ENCODE results near the gene ZNF668. TPM values are rescaled to one million over a fixed set of nuclear protein-coding genes. Genes with fewer than 3 reads are reported as not detected.
A peak's percentile ranks its signal among the peaks of the same experiment; 100 is the strongest.

Gene ZNF668
- 14.9 and 15.1 TPM in 2 replicates for total RNA-seq

DNA sequence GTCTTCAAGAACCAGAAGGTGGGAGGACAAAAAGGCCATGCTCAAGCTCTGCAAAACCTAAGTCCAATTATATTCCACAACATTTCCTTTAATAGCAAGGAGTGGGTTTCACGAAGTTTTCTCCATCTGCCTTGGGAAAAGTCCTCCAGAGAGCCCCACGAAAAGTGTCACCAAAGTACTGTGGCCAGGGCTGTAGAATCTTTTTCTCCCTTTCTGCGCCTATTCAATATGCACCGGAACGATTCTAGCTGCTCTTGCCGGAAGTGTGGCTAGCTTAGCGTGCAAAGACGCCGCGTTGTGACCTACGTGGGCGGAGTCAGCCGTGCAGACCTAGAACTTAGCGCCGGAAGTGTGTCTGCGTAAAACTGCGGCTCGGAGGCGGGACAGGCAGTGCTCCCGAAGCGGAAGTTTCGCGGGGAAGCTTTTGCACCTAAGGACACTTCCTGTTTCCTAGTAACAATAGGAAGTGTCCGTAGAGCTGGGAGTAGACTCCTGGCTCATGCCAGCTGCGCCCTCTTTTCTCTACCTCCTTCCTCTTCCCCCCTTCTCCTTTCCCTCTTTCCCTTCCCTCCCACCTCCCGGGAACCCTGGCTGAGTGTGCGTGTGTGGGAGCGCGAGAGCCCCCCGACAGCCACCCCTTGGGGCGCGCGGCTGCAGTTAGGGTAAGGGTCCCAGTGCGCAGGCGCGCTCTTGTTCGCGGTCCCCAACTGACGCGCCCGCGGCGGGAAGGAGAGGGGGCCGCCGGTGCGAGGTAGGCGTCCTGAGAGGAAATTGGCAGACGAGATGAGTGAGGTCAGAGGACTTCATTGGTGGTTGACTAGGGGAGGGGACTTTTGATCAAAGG, at the start of gene ZNF668, which contains the start of gene ZNF646:
ZNF668 (minus strand) TSS at position 271 of the 844 bp plus-strand sequence. CDS start 9,781 bp downstream, outside the sequence.
ZNF646 (plus strand) TSS at position 453 of the 844 bp plus-strand sequence. CDS start 1,903 bp downstream, outside the sequence.
- intact Hi-C loops (cut with micrococcal nuclease), result loop anchor here (1.0 to 10.0 kb wide), 17 partner anchors 20 to 1212 kb away; partner anchors contain the start of genes ARMC5, CDIPT, CFAP119 and FBRS
- H3K9me3 Mint-ChIP-seq, result no peaks in the 10 kb centered on the region
- peak within 1 kb of the TSS; percentile 96 for H3K27ac Mint-ChIP-seq
- H3K4me1 Mint-ChIP-seq (ENCODE audit: low read depth), result peaks cover 35% of the 10 kb centered on the region
- peak; percentile 98 for DNase-seq (ENCODE audit: low spot score)
- no peaks in the 10 kb centered on the region for H3K27me3 Mint-ChIP-seq (ENCODE audit: insufficient read depth)
- peaks cover 31% of the 10 kb centered on the region for H3K36me3 Mint-ChIP-seq (ENCODE audit: low read depth)
- H3K4me3 Mint-ChIP-seq, result peak within 1 kb of the TSS; percentile 99

DNA sequence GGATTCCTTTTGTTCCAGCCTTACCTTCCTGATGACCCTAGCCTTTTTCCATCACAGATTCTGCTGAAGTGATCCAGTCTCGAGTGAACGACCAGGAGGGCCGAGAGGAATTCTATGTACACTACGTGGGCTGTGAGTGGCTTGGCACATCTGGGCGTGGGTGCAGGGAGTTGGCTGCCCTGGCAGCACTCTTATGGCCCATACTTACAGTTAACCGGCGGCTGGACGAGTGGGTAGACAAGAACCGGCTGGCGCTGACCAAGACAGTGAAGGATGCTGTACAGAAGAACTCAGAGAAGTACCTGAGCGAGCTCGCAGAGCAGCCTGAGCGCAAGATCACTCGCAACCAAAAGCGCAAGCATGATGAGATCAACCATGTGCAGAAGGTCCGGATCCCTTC, 46.1 kb upstream of the ZNF668 start:
- Mint-ChIP-seq H3K27ac (no peak overlapping the region), H3K36me3 (ENCODE audit: low read depth) (peaks cover 22% of the 10 kb centered on the region), H3K27me3 (ENCODE audit: insufficient read depth) (no peaks in the 10 kb centered on the region), H3K4me1 (ENCODE audit: low read depth) (peaks cover 13% of the 10 kb centered on the region), H3K4me3 (no peak overlapping the region), H3K9me3 (no peaks in the 10 kb centered on the region)
- DNase-seq (ENCODE audit: low spot score), result no peak
- intact Hi-C loops (cut with micrococcal nuclease), result no loop called here

DNA sequence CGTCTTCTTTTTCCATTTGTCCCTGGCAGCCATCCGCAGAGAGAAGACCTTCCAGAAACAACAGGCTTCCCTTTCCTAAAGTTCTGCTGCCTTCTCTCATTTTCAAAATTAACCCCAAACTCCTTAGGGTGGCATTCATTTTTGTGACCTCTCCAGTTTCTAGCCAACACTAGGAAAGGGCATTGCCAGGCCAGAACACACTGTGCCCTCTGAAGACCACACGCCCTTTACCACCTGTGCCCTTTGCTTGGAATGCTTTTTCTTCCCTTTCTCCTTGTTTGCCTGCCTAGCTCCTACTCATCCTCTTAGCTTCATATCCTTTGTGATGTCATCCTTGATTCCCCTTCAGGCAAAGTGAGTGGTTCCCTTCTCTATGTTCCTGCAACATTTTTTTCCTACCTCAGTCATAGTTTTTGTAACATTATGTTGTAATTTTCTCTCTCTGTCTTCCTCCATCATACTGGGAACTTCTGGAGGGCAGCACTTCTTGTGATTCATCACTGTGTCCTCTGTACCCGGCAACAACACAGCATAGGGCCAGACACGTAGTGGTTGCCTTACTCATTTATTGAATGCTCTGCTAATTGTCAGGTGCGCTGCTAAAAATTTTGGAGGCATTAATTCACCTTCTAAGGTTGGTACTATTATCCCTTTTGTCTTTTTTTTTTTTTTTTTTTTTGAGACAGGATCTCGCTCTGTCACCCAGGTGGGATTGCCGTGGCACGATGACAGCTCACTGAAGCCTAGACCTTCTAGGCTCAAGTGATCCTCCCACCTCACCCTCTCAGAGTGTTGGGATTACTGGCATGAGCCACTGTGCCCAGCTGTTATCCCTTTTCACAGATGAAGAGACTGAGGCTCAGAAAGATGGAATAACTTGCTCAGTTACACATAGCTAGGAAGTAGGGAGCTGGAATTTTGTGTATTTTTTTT, 44.4 kb upstream of the ZNF668 start:
- H3K27ac Mint-ChIP-seq, result peak overlapping the region; percentile 92
- DNase-seq (ENCODE audit: low spot score), result no peak
- H3K36me3 Mint-ChIP-seq (ENCODE audit: low read depth), result peaks cover 23% of the 10 kb centered on the region
- H3K4me1 Mint-ChIP-seq (ENCODE audit: low read depth), result peaks cover 18% of the 10 kb centered on the region
- intact Hi-C loops (cut with micrococcal nuclease), result loop anchor here (5.0 kb wide), 2 partner anchors 121 to 324 kb away; partner anchors contain the start of gene ZNF843
- peak overlapping the region; percentile 84 for H3K4me3 Mint-ChIP-seq
- H3K27me3 Mint-ChIP-seq (ENCODE audit: insufficient read depth), result no peaks in the 10 kb centered on the region
- H3K9me3 Mint-ChIP-seq, result no peaks in the 10 kb centered on the region

DNA sequence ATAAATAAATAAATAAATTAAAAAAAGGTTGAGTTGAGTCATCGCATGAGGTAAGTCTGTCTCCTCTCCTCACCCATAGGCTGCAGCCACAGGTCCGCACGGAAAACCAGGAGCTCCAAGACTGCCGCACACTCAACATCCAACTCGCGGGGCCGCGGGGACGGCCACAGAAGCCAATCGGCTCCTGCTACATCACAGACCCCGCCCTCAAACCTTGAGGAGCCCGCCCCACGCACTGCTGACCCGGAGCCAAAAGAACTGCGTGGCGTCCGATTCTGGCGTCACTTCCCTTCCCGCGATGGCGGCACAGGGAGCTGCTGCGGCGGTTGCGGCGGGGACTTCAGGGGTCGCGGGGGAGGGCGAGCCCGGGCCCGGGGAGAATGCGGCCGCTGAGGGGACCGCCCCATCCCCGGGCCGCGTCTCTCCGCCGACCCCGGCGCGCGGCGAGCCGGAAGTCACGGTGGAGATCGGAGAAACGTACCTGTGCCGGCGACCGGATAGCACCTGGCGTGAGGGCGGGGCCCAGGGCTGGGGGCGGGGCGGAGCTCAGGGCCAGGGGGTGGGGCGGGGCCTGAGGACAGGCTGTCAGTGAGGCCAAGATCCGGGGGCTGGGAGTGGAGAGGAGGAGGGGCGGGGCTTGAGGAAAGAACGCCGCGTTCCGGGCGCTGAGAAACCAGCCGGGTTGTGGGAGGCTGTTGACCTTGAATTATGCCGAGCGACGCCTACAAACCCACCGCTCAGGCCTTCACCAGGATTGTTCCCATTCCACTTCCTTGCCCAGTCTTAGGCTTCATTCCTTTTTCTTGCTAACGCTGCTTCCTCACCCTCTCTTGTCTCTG, 43.6 kb upstream of the ZNF668 start, which contains the start of gene KAT8:
KAT8 (plus strand) TSS at position 281 of the 839 bp plus-strand sequence; CDS start at position 299, 18 bp downstream.
- H3K27ac Mint-ChIP-seq, result peak within 1 kb of the TSS; percentile 92
- intact Hi-C loops (cut with micrococcal nuclease), result loop anchor here (1.0 to 5.0 kb wide), 10 partner anchors 23 to 342 kb away; partner anchors contain the start of genes ARMC5, FUS, SETD1A and STX4

DNA sequence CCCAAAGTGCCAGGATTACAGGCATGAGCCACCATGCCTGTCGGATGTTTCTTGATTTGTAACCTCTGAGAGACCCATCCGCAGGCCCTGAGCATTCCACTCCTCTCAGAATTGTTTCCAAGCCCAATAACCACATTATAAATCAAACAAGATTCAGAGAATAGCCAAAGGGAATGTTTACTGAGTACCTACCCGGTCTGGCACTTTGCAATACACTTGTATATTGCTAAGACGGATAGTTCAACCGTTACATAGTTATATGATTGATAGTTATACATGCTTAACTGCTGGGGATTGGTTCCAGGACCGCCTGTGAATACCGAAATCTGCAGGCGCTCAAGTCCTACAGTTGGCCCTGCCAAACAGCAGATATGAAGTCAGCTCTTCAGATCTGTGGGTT, 40.4 kb upstream of the ZNF668 start:
- H3K36me3 Mint-ChIP-seq (ENCODE audit: low read depth), result peaks cover 25% of the 10 kb centered on the region
- H3K4me1 Mint-ChIP-seq (ENCODE audit: low read depth), result peaks cover 26% of the 10 kb centered on the region
- no peak overlapping the region for H3K27ac Mint-ChIP-seq
- no peak overlapping the region for H3K4me3 Mint-ChIP-seq
- intact Hi-C loops (cut with micrococcal nuclease), result no loop called here
- no peak for DNase-seq (ENCODE audit: low spot score)
- no peaks in the 10 kb centered on the region for H3K27me3 Mint-ChIP-seq (ENCODE audit: insufficient read depth)
- H3K9me3 Mint-ChIP-seq, result no peaks in the 10 kb centered on the region

More for the DNA sequence above, 43.6 kb upstream of the ZNF668 start, which contains the start of gene KAT8:
- Mint-ChIP-seq H3K4me1 (ENCODE audit: low read depth) (peaks cover 19% of the 10 kb centered on the region), H3K27me3 (ENCODE audit: insufficient read depth) (no peaks in the 10 kb centered on the region), H3K4me3 (peak within 1 kb of the TSS; percentile 88), H3K36me3 (ENCODE audit: low read depth) (peaks cover 24% of the 10 kb centered on the region), H3K9me3 (no peaks in the 10 kb centered on the region)
- DNase-seq (ENCODE audit: low spot score), result peak; percentile 95

DNA sequence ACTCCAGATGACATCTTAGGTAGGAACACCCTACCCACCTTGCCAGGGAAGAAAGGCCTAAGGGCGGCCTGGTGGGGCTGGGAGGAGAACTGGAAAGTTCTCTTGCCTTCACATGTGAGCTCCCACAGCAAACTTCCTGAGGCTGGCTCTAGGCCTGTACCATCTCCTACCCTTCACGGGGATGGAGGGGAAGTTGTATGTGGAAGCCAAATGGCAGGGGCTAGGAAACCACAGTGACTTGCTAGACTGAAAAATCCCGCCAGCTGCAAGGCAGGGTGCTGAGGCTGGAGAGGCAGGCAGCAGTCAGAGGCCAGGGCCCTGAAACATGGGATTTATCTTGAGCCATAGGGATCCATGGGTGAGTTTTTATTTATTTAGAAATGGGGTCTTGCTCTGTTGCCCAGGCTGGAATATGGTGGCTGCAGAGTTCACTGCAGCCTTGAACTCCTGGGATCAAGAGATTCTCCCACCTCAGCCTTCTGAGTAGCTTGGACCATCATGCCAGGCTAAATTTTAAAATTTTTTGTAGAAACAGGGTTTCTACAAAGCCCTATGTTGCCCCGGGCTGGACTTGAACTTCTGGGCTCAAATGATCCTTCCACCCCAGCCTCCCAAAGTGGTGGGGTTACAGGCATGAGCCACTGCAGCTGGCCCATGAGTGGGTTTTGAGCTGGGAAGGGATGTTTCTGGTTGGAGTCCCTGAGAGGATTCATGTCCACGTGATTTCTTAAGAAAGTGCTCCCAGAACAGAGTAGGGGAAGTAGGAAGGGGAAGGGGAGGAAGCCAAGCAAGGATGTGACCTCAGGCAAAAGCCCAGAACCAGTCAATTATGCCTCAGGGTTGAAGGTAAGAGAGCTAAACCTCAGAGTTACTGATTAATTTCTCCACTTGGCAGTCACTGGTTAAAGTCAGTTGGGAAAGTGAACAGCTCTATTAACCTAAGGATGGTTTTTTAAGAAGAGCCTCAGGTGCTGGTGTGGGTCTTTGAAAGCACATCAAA, 39.4 kb upstream of the ZNF668 start:
- Mint-ChIP-seq H3K27ac (peak overlapping the region; percentile 57), H3K4me1 (ENCODE audit: low read depth) (peaks cover 21% of the 10 kb centered on the region)

DNA sequence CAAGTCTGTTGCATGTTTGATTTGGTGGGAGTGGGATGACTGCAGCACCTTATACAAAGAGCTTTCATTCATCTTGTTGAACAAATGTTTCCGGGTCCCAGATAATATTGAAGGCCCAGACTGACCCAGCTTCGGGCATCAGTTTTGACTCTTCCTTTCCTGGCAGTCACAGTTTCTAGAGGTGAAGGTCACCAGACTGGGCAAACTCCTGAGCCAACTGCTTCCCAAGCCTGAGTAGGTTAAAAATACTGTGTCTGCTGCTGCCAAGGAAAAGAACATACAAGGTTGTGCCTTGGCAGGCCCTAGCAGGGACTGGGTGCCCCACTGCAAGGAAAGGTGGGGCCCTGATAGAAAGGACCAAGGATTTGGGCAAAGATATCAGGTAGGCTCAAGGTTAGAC, 38.7 kb upstream of the ZNF668 start:
- Mint-ChIP-seq H3K9me3 (no peaks in the 10 kb centered on the region), H3K36me3 (ENCODE audit: low read depth) (peaks cover 23% of the 10 kb centered on the region), H3K27me3 (ENCODE audit: insufficient read depth) (no peaks in the 10 kb centered on the region), H3K4me3 (no peak overlapping the region), H3K4me1 (ENCODE audit: low read depth) (peaks cover 20% of the 10 kb centered on the region), H3K27ac (no peak overlapping the region)
- intact Hi-C loops (cut with micrococcal nuclease), result no loop called here
- no peak for DNase-seq (ENCODE audit: low spot score)

More for the DNA sequence above, 39.4 kb upstream of the ZNF668 start:
- Mint-ChIP-seq H3K36me3 (ENCODE audit: low read depth) (peaks cover 23% of the 10 kb centered on the region), H3K9me3 (no peaks in the 10 kb centered on the region), H3K4me3 (peak overlapping the region; percentile 19), H3K27me3 (ENCODE audit: insufficient read depth) (no peaks in the 10 kb centered on the region)
- intact Hi-C loops (cut with micrococcal nuclease), result no loop called here
- DNase-seq (ENCODE audit: low spot score), result no peak

DNA sequence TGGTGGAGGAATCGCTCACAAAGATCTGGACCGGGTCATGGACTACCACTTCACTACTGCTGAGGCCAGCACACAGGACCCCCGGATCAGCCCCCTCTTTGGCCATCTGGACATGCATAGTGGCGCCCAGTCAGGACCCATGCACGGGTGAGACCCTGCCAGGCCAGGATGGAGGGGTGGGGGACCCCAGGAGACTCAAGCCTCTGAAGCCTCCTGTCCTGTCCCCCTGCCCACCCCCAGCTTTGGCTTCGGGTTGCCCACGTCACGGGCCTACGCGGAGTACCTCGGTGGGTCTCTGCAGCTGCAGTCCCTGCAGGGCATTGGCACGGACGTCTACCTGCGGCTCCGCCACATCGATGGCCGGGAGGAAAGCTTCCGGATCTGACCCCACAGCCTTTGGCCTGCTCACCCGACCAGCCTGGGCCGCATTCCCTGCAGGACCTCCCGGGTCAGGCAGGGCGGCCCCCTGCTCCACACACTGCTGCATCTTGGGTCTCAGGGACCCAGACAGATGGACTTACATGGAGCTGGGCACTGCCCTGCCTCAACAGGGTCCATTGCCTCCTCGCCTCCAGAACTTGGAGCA, 37.9 kb upstream of the ZNF668 start:
- H3K36me3 Mint-ChIP-seq (ENCODE audit: low read depth), result peaks cover 23% of the 10 kb centered on the region

DNA sequence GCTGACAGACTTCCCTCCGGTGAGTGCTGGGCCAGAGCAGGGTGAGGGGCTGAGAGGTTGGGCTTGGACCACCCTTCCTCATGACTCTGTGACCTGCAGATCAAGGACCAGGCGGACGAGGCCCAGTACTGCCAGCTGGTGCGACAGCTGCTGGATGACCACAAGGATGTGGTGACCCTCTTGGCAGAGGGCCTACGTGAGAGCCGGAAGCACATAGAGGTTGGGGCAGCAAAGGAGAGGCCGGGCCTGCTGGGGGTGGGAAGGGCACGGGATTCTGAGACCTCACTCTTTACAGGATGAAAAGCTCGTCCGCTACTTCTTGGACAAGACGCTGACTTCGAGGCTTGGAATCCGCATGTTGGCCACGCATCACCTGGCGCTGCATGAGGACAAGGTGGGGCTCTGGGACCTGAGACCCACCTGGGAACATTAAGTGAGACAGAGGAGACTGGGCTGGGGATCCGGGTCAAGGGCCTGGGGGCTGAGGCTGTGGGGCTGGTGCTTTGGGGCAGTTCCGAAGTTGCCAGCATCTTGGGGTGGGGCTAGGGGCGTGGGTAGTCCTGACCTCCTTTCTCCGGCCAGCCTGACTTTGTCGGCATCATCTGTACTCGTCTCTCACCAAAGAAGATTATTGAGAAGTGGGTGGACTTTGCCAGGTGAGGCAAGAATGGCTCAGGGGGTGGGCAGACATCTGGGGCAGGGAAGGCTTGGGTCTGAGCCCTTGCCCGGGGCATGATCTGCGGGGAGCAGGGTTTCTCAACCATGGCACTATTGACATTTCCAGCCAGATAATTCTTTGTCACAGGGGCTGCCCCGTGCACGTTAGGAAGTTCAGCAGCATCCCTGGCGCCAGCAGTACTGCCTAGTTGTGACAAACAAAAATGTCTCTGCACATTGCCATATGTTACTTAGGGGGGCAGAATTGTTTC, 36.3 kb upstream of the ZNF668 start:
- H3K27ac Mint-ChIP-seq, result no peak overlapping the region
- peaks cover 23% of the 10 kb centered on the region for H3K36me3 Mint-ChIP-seq (ENCODE audit: low read depth)
- H3K27me3 Mint-ChIP-seq (ENCODE audit: insufficient read depth), result no peaks in the 10 kb centered on the region
- no peaks in the 10 kb centered on the region for H3K9me3 Mint-ChIP-seq
- peak overlapping the region; percentile 90 for H3K4me3 Mint-ChIP-seq
- intact Hi-C loops (cut with micrococcal nuclease), result no loop called here
- peaks cover 28% of the 10 kb centered on the region for H3K4me1 Mint-ChIP-seq (ENCODE audit: low read depth)
- no peak for DNase-seq (ENCODE audit: low spot score)

More for the DNA sequence above, 37.9 kb upstream of the ZNF668 start:
- intact Hi-C loops (cut with micrococcal nuclease), result no loop called here
- DNase-seq (ENCODE audit: low spot score), result no peak
- Mint-ChIP-seq H3K27me3 (ENCODE audit: insufficient read depth) (no peaks in the 10 kb centered on the region), H3K4me1 (ENCODE audit: low read depth) (peaks cover 27% of the 10 kb centered on the region), H3K9me3 (no peaks in the 10 kb centered on the region), H3K27ac (no peak overlapping the region), H3K4me3 (no peak overlapping the region)

DNA sequence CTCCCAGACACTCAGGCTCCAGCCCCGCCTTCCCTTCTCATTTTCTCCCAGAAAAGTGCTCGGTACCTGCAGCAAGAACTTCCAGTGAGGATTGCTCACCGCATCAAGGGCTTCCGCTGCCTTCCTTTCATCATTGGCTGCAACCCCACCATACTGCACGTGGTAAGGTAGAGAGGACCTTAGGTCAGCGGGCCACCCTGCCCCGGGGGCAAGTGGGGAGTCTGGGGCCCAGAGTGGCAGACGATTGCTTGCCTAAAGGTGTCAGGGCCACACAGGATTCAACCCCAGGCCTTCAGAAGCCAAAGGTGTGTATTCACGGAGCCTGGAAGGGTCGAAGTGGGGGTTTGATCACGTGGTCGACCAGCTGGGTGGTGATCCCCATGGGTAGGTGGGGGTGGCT, 35.6 kb upstream of the ZNF668 start:
- H3K4me3 Mint-ChIP-seq, result peak overlapping the region; percentile 90
- peaks cover 28% of the 10 kb centered on the region for H3K4me1 Mint-ChIP-seq (ENCODE audit: low read depth)
- DNase-seq (ENCODE audit: low spot score), result no peak
- no peaks in the 10 kb centered on the region for H3K9me3 Mint-ChIP-seq
- peak overlapping the region; percentile 82 for H3K27ac Mint-ChIP-seq
- intact Hi-C loops (cut with micrococcal nuclease), result loop anchor here (2.0 to 5.0 kb wide), 5 partner anchors 15 to 349 kb away; partner anchors contain the start of genes ARMC5, FBXL19 and VKORC1
- peaks cover 21% of the 10 kb centered on the region for H3K36me3 Mint-ChIP-seq (ENCODE audit: low read depth)
- H3K27me3 Mint-ChIP-seq (ENCODE audit: insufficient read depth), result no peaks in the 10 kb centered on the region

Measured in activated T-helper 1 cell treated with anti-CD3 and anti-CD28 coated beads, Interleukin-12 subunit alpha, Interleukin-12 subunit beta, Interleukin-2, Interleukin-4 antibody, amounts not matched to agents 30 ng/mL and 10 ng/mL and 1 ng/mL, durations not matched to agents 14 hours and 24 hours and 36 hours (primary cell).